GDM1 (cell line): Measurements from ENCODE around the gene ADCY2.

ENCODE experiments used
- DNase-seq: peaks from one replicate; lab custom pipeline; 2025; lab: John Stamatoyannopoulos, UW

ADCY2 gene

GRCh38 chr5:7844901-7845300, 449.0 kb downstream of the ADCY2 start:
- DNase-seq: no peak

- DNase-seq: no peak
Observed at GRCh38 chr5:7845557-7845956, 449.6 kb downstream of the ADCY2 start.

DNA sequence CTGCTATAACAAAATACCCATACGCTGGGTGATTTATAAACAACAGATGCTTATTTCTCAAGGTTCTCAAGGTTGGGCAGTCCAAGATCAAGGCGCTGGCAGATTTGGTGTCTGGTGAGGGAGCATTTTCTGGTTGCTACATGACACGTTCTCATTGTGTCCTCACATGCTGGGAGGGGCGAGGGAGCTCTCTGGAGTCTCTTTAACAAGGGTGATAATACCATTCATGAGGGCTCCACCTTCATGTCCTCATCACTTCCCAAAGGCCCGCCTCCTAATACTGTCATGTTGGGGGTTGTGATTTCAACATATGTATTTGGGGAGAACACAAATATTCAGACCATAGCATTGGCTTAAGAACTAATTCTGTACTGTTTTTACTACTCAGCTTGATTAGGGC, 450.4 kb downstream of the ADCY2 start:
- no peak for DNase-seq

DNA sequence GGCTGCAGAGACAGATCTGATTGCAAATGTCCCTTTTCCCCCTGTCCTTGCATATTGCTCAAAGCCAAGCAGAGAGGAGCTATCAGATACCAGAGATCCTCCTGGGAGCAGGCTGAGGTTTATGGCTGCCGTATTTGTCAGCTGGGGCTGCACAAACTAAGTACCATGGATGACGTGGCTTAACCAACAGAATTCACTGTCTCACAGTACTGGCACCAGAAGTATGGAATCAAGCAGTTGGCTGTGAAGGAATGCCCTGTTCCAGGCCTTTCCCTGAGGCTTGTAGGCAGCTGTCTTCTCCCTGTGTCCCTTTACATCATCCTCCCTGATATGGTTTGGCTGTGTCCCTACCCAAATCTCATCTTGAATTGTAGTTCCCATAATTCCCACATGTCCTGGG, 452.4 kb downstream of the ADCY2 start:
- no peak for DNase-seq

GRCh38 chr5:7849681-7850394, 453.9 kb downstream of the ADCY2 start:
- DNase-seq: no peak

DNA sequence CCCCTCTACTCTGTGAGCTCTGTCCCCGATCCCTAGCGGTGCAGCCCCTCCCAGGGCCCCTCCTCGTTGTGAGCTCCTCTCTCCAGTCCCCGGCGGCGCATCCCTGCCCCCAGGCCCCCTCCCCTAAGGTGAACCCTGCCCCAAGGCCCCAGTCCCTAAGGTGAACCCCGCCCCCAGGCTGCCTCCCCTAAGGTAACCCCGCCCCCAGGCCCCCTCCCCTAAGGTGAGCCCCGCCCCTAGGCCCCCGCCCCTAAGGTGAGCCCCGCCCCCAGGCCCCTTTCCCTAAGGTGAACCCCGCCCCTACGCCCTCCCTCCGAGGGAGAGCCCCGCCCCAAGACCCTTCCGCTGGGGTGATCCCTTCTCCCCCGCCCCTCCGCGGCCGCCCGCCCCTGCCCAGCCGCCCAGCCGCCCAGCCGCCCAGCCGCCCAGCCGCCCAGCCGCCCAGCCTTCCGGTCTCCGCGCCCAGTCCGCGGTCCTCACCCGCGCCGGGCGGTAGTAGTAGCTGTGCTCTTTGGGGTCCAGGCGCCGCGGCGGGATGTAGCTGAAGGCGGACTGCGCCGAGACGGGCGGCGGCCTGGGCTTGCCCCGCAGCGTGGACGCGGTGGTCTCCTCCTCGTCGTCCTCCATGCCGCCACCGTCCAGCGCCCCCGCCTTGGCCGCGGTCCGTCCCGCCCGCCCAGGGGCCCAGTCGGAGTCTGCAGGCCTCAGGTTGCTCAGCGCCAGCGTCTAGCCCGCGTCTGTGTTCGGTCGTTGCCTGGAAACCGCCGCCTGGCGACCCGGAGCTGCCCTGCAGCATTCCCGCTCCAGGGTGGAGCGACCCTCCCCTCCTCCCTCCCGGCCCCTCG, 454.7 kb downstream of the ADCY2 start, which contains the start of gene CFAP90:
TSS of gene CFAP90 (minus strand) at position 739 of the 845 bp plus-strand sequence. CDS start at position 627, 112 bp downstream.
- no peak for DNase-seq

- no peak for DNase-seq
Observed at GRCh38 chr5:7851240-7851592, 455.3 kb downstream of the ADCY2 start.

- DNase-seq: no peak
Observed at GRCh38 chr5:7851617-7852289, 455.8 kb downstream of the ADCY2 start.

DNA sequence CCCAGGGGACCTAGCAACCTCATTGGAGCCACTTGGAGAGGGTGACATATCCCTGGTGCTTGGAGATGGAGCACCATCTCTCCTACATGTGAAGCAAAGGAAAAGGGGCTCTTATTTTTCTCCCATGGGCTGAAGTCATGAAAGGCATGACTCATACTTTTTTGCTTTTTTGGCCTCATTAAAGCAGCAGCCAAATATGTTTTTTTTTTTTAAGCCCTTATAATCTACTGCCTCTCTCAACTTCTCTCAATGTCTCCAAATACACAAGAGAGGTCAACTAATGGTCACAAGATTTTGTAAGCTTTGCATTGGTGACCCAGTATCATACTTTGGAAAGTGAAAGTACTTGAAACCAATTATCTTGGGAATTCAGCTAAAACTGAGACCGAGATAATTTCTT, 456.6 kb downstream of the ADCY2 start:
- DNase-seq: no peak

GRCh38 chr5:7852988-7853387, 457.1 kb downstream of the ADCY2 start:
- no peak for DNase-seq

GRCh38 chr5:7855611-7856010, 459.7 kb downstream of the ADCY2 start:
- DNase-seq: no peak

DNA sequence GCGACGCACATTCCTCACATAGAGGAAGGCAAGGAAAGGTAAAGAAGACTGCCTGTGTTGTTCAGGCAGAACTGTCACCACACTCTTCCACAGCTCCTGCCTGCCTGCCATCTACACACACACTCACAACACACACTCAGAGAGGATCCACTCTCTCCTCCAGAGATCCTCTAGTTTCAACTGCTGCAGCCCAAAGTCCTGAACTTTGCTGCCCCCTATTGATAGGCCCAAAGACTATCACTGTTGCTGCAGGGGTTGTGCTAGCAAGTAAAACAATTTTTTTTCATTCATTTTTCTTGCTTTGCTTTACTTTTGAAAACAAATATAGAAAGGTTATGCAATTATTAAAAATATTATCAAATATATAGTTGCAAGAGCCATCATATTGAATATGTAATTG, 460.9 kb downstream of the ADCY2 start:
- DNase-seq: peak; percentile 37

DNA sequence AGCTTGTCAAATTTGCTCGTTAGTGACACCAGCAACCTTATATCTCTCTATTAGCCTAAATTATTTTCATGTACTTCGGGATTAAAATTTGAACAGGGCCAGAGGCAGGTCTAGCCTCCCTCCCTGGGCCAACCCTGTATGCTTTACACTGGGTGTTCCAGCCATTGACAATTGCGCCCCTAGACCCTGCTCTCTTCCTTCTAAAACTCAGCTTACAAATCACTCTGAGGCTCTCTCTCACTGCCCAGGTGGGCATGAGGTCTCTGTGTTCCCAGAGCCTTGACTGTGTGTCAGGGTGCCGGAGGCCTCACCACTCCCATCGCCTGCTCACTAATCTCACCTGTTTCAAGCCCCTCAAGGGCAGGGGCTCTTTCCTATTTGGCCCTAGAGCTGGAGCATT, 461.4 kb downstream of the ADCY2 start:
- no peak for DNase-seq

GRCh38 chr5:7857926-7858632, 462.1 kb downstream of the ADCY2 start:
- DNase-seq: no peak

- DNase-seq: no peak
Observed at GRCh38 chr5:7866196-7866595, 470.3 kb downstream of the ADCY2 start.

DNA sequence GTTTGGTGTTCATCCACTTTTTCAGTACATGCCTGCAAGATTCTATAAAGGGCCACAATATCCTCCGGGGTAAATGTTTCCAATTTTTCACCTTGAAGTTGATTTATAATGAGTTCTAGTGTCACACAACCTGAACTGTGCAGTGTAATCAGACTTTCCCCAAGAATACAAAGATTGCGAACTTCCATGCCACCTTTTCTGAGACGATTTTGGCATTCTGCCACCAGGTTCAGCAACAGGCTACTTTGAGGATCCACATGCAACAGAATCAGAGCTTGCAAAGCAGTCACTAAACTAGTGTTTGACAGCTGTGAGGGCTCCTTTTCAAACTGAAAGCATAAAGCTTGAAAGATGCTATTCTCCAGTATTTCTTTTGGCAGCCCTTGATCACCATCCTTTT, 471.3 kb downstream of the ADCY2 start:
- no peak for DNase-seq

GRCh38 chr5:7868427-7868772, 472.5 kb downstream of the ADCY2 start:
- no peak for DNase-seq

- peak; percentile 90 for DNase-seq
Observed at GRCh38 chr5:7868773-7869473, 473.0 kb downstream of the ADCY2 start, which contains the start of the genes FASTKD3 and MTRR. FASTKD3 (minus strand) TSS chr5:7869031; CDS start chr5:7868083, 948 bp downstream. MTRR (plus strand) TSS chr5:7869148; CDS start chr5:7870795, 1,647 bp downstream.

GRCh38 chr5:7869474-7870136, 473.7 kb downstream of the ADCY2 start:
- DNase-seq: no peak

- no peak for DNase-seq
Observed at GRCh38 chr5:7871653-7872052, 475.7 kb downstream of the ADCY2 start.
